OCI-LY1 (cell line): Measurements from ENCODE around the gene PDE1C.

ENCODE experiments used
- EZH2 ChIP-seq: fragments of 200-600 bp; sonication (generic), shearing (Covaris generic); IDR thresholded peaks from 2 replicates; pipeline ENCODE4 v1.8.0; 2017; ENCODE audit warnings: borderline replicate concordance, mixed run types, mild to moderate bottlenecking, antibody characterized with exemption, low read length, moderate library complexity, mixed read lengths
- TF ChIP-seq, protein P1 (sequence below): fragments of 200-600 bp; sonication (generic), shearing (Covaris generic); IDR thresholded peaks from 2 replicates; pipeline ENCODE4 v1.5.1; 2017; ENCODE audit warnings: mild to moderate bottlenecking, antibody characterized with exemption, low read length, moderate library complexity, mixed read lengths

DNA sequence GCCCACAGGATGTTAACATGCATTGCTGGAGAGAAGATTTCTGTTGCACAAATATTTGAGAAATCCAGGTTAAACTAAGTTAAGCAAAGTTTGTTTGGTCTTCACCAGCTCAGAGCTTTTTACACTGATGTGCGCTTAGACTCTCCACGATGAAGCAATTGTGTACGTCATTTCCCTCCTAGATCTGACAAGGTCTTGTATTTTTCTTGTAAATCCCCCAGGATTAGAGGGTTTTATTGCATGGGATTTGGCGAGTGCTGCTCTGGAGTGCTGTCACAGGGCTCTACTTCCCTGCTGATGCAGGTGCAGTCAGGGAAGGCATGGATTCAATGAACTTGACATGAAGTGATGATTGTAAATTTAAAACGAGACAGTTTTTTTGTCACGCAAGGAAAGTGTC lies 173.3 kb downstream of the PDE1C start:
- TF ChIP-seq, protein P1, sequence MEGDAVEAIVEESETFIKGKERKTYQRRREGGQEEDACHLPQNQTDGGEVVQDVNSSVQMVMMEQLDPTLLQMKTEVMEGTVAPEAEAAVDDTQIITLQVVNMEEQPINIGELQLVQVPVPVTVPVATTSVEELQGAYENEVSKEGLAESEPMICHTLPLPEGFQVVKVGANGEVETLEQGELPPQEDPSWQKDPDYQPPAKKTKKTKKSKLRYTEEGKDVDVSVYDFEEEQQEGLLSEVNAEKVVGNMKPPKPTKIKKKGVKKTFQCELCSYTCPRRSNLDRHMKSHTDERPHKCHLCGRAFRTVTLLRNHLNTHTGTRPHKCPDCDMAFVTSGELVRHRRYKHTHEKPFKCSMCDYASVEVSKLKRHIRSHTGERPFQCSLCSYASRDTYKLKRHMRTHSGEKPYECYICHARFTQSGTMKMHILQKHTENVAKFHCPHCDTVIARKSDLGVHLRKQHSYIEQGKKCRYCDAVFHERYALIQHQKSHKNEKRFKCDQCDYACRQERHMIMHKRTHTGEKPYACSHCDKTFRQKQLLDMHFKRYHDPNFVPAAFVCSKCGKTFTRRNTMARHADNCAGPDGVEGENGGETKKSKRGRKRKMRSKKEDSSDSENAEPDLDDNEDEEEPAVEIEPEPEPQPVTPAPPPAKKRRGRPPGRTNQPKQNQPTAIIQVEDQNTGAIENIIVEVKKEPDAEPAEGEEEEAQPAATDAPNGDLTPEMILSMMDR, result no peak
- no peak for TF ChIP-seq EZH2
